ENCODE measurements around the gene ZNF175. TPM values are rescaled to one million over a fixed set of nuclear protein-coding genes. Genes with fewer than 3 reads are reported as not detected.

ZNF175 gene
- total RNA-seq, 1 donor from 2014 or later = 3.7 TPM

Other genes starting within 250 kb of the ZNF175 start
- 0.52 TPM for gene VSIG10L, start 229.1 kb upstream of the ZNF175 start, total RNA-seq
- 52.2 TPM for gene ETFB, start 204.9 kb upstream of the ZNF175 start, total RNA-seq
- not detected for gene CLDND2, start 202.3 kb upstream of the ZNF175 start, total RNA-seq
- gene NKG7, start 198.6 kb upstream of the ZNF175 start, total RNA-seq = not detected
- not detected for gene LIM2, start 183.3 kb upstream of the ZNF175 start, total RNA-seq
- not detected for gene C19orf84, start 180.7 kb upstream of the ZNF175 start, total RNA-seq
- gene SIGLEC10, start 153.6 kb upstream of the ZNF175 start, total RNA-seq = 1.6 TPM
- gene SIGLEC8, start 112.8 kb upstream of the ZNF175 start, total RNA-seq = 0.52 TPM
- not detected for gene CEACAM18, start 92.7 kb upstream of the ZNF175 start, total RNA-seq
- gene SIGLEC12, start 69.5 kb upstream of the ZNF175 start, total RNA-seq = not detected
- gene SIGLEC6, start 39.6 kb upstream of the ZNF175 start, total RNA-seq = 1.6 TPM
- 1.6 TPM for gene SIGLEC5, start 59.1 kb downstream of the ZNF175 start, total RNA-seq
- not detected for gene SIGLEC14, start 75.5 kb downstream of the ZNF175 start, total RNA-seq
- gene SPACA6, start 122.0 kb downstream of the ZNF175 start, total RNA-seq = 4.7 TPM
- under 0.01 TPM for gene HAS1, start 152.7 kb downstream of the ZNF175 start, total RNA-seq
- 7.8 TPM for gene FPR1, start 180.6 kb downstream of the ZNF175 start, total RNA-seq
- 4.2 TPM for gene FPR2, start 189.9 kb downstream of the ZNF175 start, total RNA-seq
- 0.52 TPM for gene FPR3, start 223.9 kb downstream of the ZNF175 start, total RNA-seq

Data from skeletal muscle tissue (tissue), 1 donor.